HUES48 (cell line): ENCODE measurements around the gene SAMMSON.

Source experiments
- H3K27ac ChIP-seq: one replicate; pipeline ENCODE4 v1.7.0; 2013; ENCODE audit warnings: low read depth, low read length, inconsistent platforms
- H3K27me3 ChIP-seq: 2 replicates; pipeline ENCODE4 v1.6.1; 2013; ENCODE audit warnings: mild to moderate bottlenecking, low read length; ENCODE audit not compliant: control insufficient read depth, insufficient read depth
- H3K36me3 ChIP-seq: 2 replicates; pipeline ENCODE4 v1.6.1; 2013; ENCODE audit warnings: low read length; ENCODE audit not compliant: control insufficient read depth, insufficient read depth
- H3K4me1 ChIP-seq: 2 replicates; pipeline ENCODE4 v1.6.1; 2013; ENCODE audit warnings: mild to moderate bottlenecking, low read length; ENCODE audit not compliant: control insufficient read depth, insufficient read depth
- H3K4me3 ChIP-seq: 2 replicates; pipeline ENCODE4 v1.5.1; 2013; ENCODE audit warnings: mild to moderate bottlenecking, low read depth, low read length
- H3K9ac ChIP-seq: 2 replicates; pipeline ENCODE4 v1.6.1; 2013; ENCODE audit warnings: mild to moderate bottlenecking, low read depth, low read length, moderate library complexity
- H3K9me3 ChIP-seq: 2 replicates; pipeline ENCODE4 v1.6.1; 2013; ENCODE audit warnings: low read length; ENCODE audit not compliant: control insufficient read depth, insufficient read depth

The SAMMSON gene

DNA sequence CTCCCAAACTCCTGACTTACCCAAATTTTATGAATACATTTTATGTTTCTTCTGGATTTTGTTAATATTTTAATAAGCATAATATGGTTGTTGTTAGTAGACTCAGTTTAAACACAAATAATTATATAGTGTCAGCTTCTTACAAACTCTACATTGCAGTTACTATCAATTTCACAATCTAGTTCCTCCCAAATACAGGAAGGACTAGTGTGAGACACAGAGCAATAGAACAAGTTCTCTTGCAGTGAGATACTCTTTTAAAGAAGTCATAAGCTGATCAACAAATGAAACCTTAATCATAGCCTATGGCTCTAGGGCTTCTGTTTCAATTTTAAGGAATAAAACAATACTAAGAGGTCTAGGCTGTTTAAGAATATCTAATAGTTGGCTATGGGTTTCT, 86.1 kb downstream of the SAMMSON start:
- H3K9me3 ChIP-seq = no peaks in the 10 kb centered on the region
- H3K4me3 ChIP-seq = no peak overlapping the region
- H3K9ac ChIP-seq = no peak overlapping the region
- no peaks in the 10 kb centered on the region for H3K4me1 ChIP-seq
- H3K27ac ChIP-seq = no peak overlapping the region
- no peaks in the 10 kb centered on the region for H3K36me3 ChIP-seq
- no peaks in the 10 kb centered on the region for H3K27me3 ChIP-seq

DNA sequence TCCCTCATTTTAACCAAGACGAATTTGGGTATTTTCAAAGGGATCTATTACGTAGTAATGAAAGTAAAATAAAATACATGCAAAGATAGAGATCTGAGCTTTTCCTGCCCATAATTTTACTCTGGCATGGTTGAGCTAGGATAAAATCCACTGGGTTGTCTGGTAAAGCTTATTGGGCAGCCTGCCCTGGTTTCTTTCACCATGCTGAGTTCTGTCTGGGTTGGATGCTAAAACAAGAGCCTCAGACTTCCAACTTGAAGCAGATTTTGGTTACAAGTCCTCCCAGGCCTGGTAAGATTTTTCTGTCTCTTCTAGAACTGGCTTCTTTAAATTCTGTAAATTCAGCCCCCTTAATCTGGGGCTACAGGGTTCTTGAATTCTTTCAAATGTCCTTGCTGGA, 86.8 kb downstream of the SAMMSON start:
- H3K27me3 ChIP-seq = no peaks in the 10 kb centered on the region
- no peak overlapping the region for H3K27ac ChIP-seq
- no peaks in the 10 kb centered on the region for H3K4me1 ChIP-seq
- H3K4me3 ChIP-seq = no peak overlapping the region
- no peaks in the 10 kb centered on the region for H3K9me3 ChIP-seq
- H3K9ac ChIP-seq = no peak overlapping the region
- no peaks in the 10 kb centered on the region for H3K36me3 ChIP-seq

DNA sequence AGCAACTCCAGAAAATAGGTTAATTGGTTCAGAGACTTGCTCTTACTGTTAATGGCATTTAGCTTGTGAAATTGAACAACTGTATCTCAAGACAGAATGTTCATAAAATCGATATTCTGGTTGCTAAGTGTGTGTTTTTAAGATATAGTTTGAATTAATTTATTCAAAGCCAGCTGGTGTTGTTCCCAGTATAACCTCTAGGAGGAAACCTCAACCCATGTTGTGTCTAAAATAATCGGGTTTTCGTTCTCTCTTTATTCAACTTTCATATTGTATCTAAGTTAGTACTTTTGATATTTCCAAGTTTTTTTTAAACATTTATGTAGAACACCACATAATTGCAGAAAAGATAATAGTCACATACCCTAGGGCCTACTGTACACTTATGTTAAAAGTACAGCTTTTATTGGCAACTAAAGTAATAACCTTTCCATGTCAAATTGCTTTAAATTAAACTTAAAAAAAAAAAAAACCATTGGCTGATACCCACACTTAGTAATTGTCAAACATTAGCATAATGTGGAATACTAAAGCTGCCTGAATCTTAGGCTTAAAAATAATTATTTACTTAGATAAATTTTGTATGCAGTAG, 90.9 kb downstream of the SAMMSON start:
- Histone ChIP-seq H3K4me1 (no peaks in the 10 kb centered on the region), H3K4me3 (no peak overlapping the region), H3K36me3 (no peaks in the 10 kb centered on the region), H3K27me3 (no peaks in the 10 kb centered on the region), H3K27ac (no peak overlapping the region), H3K9ac (no peak overlapping the region), H3K9me3 (no peaks in the 10 kb centered on the region)

DNA sequence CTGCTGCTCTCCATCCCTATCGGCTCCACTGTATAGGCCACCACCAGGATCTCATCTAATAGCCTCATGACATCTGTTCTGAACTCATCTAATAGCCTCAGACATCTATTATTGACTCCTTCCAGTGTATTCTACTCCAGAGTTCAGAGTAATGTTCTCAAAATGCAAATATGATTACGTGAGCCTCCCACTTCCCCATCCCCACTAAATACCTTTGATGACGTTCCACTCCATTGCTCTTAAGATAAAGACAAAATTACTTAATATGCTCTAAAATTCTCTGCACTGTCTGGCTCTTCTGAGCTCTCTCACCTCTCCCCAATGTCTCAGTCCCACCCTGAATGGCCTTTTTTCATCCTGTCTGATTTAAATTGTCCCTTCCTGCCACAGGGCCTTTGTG, 94.7 kb downstream of the SAMMSON start:
- Histone ChIP-seq H3K36me3 (no peaks in the 10 kb centered on the region), H3K27ac (no peak overlapping the region), H3K4me3 (no peak overlapping the region), H3K4me1 (no peaks in the 10 kb centered on the region), H3K9ac (no peak overlapping the region), H3K27me3 (no peaks in the 10 kb centered on the region), H3K9me3 (no peaks in the 10 kb centered on the region)

DNA sequence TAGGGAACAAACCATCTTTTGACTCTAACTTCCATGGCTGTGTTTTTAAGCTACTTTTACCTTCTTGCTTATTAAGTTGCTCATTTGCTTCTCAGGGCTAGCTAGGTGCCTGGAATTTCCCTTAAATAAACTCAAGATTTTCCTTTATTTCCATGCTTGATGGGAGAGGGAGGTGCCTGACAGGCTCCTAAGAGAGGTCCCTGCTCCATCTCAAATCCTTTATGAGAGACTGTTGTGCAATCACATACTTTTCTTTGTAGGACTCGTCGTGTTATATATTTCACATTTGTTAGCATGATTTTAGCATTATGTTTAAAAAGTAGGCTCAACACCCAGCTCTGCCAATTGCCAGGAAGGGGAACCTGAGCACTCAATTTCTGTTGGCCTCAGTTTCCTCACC, 95.7 kb downstream of the SAMMSON start:
- H3K27me3 ChIP-seq = no peaks in the 10 kb centered on the region

DNA sequence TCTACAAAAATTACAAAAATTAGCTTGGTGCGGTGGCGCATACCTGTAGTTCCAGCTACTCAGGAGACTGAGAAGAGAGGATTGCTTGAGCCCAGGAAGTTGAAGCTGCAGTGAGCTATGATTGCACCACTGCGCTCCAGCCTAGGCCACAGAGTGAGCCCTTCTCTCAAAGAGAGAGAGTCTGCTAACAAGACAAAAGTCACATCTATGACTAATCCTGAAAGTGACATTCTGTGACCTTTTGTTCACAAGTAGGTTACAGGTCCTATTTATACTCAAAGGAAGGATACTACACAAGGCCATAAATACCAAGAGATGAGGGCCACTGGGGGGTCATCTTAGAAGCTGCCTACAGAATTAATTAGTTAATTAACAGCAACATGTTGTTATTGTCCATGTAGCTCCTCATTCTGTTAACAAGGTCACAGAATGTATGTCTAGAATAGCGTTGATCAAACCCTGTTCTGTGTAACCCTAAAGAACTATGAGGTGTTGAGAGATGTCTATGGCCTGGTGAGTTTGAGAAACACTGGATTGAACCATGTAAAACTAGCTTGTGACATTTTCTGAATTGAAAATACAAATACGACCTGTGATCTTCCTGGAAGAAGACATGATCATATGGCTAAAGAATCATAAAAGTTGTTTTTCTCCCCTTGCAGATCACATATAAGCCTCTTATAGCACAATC, 97.0 kb downstream of the SAMMSON start:
- Histone ChIP-seq H3K27ac (no peak overlapping the region), H3K4me1 (no peaks in the 10 kb centered on the region), H3K36me3 (no peaks in the 10 kb centered on the region), H3K9ac (no peak overlapping the region), H3K9me3 (no peaks in the 10 kb centered on the region), H3K27me3 (no peaks in the 10 kb centered on the region), H3K4me3 (no peak overlapping the region)

More for the DNA sequence above, 95.7 kb downstream of the SAMMSON start:
- Histone ChIP-seq H3K36me3 (no peaks in the 10 kb centered on the region), H3K4me1 (no peaks in the 10 kb centered on the region), H3K9me3 (no peaks in the 10 kb centered on the region), H3K27ac (no peak overlapping the region), H3K4me3 (no peak overlapping the region), H3K9ac (no peak overlapping the region)

DNA sequence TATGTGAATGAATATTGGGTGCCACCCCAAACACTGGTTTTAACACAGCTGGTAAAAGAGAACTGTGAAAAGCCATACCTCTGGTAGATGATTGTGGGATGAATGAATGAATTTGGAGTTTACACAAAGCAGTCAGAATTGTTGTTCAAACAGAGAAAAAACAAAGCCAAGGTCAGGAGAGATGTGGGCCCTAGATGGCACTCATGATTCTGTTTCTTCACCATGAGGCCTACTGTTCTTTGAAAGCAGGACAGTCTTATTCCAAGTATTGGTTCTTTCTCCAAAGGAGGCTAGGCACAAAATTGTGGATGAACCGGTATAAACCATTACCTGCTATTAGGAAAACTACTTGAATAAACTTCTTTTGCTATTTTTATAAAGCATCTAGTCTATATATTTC, 97.6 kb downstream of the SAMMSON start:
- Histone ChIP-seq H3K27ac (no peak overlapping the region), H3K4me1 (no peaks in the 10 kb centered on the region), H3K27me3 (no peaks in the 10 kb centered on the region), H3K4me3 (no peak overlapping the region), H3K9ac (no peak overlapping the region), H3K36me3 (no peaks in the 10 kb centered on the region), H3K9me3 (no peaks in the 10 kb centered on the region)

DNA sequence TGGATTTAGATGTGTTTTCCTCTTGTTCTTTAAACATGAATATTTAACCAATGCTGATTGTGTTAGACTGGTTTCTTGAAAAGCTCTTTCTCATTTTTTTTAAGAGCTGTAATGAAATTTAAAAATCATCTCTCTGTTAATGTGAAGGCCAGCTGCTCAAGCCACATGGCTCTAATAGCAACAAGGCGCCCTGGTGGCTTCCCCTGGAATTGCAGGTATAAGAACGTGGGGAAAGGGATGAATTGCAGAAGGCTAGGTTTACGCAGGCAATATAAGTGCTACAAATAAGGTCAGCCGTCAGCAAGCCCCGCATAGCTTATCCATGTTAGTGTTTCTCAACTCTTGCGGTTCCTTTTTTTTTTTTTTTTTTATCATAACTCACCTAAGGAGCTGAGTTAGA, 108.5 kb downstream of the SAMMSON start:
- no peaks in the 10 kb centered on the region for H3K27me3 ChIP-seq
- H3K4me3 ChIP-seq = no peak overlapping the region
- no peaks in the 10 kb centered on the region for H3K4me1 ChIP-seq
- no peak overlapping the region for H3K9ac ChIP-seq
- no peaks in the 10 kb centered on the region for H3K36me3 ChIP-seq
- no peak overlapping the region for H3K27ac ChIP-seq
- H3K9me3 ChIP-seq = no peaks in the 10 kb centered on the region

DNA sequence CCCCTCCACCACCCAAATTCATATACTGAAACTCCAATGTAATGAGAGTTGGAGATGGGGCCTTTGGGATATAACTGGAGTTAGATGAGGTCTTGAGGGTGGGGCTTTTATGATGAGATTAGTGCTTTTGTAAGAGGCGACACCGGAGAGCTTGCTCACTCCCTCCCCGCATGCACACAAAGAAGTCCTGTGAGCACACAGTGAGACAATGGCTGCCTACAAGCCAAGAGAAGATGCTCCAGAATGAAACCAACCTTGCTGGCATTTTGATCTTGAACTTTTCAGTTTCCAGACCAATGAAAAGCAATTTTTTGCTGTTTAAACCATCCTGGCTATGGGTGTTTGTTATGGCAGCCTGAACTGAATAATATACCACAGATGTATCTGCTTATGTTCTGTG, 109.0 kb downstream of the SAMMSON start:
- H3K27ac ChIP-seq = no peak overlapping the region
- H3K9ac ChIP-seq = no peak overlapping the region
- no peak overlapping the region for H3K4me3 ChIP-seq
- H3K4me1 ChIP-seq = no peaks in the 10 kb centered on the region
- H3K36me3 ChIP-seq = no peaks in the 10 kb centered on the region
- H3K9me3 ChIP-seq = no peaks in the 10 kb centered on the region
- H3K27me3 ChIP-seq = no peaks in the 10 kb centered on the region

DNA sequence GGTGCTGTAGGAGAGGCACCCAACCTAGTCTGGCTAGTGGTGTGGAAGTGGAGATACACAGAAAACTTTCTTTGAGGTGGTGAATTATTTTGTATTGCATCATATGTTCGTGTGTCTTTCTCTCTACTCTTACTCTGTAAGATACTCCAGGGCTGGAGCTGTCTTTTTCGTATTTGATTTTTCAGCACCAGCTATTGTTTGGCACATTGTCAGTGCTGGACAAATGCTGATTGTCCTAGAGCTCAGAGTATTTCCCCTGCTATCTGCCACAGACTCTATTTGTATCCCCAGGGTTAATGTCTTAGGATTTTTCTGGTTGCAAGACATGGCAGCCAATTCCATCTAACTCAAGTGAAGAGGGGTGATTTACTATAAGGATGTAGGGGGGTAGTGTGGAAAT, 110.5 kb downstream of the SAMMSON start:
- Histone ChIP-seq H3K4me3 (no peak overlapping the region), H3K27me3 (no peaks in the 10 kb centered on the region), H3K9ac (no peak overlapping the region), H3K4me1 (no peaks in the 10 kb centered on the region), H3K36me3 (no peaks in the 10 kb centered on the region), H3K27ac (no peak overlapping the region), H3K9me3 (no peaks in the 10 kb centered on the region)

DNA sequence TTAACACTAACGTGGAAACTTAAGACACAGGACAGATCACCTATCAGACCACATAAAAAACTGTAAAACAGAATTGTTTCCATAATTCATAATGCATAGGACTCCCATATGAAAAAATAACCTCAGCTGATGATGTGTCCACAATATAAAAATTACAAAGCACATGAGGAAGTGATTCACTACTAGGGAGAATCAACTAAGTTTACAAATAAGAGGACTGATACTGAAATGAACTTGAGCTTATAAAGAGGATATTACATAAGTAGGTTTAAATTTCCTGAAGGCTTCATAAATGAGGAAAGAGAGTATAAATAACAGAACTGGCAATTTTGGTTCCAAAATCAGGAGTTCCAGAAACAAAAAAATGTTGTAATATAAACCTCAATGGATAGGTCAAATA, 111.9 kb downstream of the SAMMSON start:
- no peak overlapping the region for H3K4me3 ChIP-seq
- no peaks in the 10 kb centered on the region for H3K36me3 ChIP-seq
- no peak overlapping the region for H3K9ac ChIP-seq
- 0 out of 2 replicates have a peak, but pooled peaks cover 4% of the 10 kb centered on the region for H3K4me1 ChIP-seq
- H3K27ac ChIP-seq = no peak overlapping the region
- H3K9me3 ChIP-seq = no peaks in the 10 kb centered on the region
- no peaks in the 10 kb centered on the region for H3K27me3 ChIP-seq
